Activated CD4-positive, alpha-beta T cell treated with anti-CD3 and anti-CD28 coated beads for 24 hours (primary cell): ENCODE measurements around the gene ABCA10.

Experiments
- DNase-seq, 2 donors: peaks; one replicate each; pipeline ENCODE4 v3.0.0-alpha.2; 2020; ENCODE audit warnings: low read depth in 2 of 2

ABCA10 gene

DNA sequence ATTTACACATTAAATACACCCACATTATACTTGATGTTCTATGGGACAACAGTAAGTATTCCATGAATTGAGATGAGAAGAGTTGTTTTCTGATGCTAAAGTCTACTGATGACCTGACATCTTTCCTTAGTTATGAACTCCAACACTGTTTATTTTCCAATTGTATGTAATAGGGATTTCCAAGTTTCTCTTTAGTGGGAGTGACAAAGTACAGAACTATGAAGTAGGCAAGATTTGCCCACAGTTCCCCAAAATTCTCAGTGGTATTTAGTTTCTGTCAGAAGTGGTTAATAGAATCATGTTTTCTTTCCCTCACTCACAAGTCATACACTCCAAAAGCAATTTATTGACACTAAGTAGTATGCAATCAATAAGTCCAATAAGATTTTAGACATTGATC lies 64.4 kb downstream of the ABCA10 start:
- no peak for DNase-seq

DNA sequence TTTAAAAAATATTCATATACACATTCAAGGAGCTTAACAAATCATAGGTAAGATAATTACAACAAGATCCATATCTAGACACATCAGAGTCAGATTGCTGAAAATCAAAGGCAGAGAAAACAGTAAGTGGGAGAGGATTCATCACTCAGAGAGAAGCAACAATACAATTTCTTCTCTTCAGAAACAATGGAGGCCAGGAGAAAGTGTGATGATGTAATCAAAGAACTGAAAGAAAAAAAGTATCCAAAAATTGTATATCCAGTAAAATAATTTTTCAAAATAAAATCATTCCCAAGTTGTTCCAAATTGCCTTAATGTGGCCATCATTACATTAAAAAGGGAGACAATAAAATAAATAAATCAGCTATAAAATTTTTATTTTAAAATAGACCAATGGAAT lies 69.2 kb downstream of the ABCA10 start:
- DNase-seq = no peak

DNA sequence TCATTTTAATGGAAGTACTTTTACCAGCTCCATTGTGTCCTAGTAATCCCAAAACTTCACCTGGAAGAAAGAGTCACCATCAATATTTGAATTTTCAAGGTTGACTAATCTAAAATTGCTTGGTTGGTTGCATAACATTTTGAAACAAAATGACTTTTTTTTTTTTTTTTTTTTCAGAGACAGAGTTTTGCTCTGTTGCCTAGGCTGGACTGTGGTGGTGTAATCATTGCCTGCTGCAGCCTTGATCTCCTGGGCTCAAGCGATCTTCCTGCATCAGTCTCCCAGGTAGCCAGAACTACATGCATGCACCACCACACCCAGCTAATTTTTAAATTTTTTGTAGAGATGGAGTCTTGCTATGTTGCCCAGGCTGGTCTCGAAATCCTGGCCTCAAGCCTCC lies 74.4 kb downstream of the ABCA10 start:
- DNase-seq = no peak

- no peak for DNase-seq
Observed at GRCh38 chr17:69150333-69150732, 78.3 kb downstream of the ABCA10 start.

GRCh38 chr17:69147460-69147859 lies 81.2 kb downstream of the ABCA10 start:
- DNase-seq = no peak

GRCh38 chr17:69144331-69145255 lies 84.0 kb downstream of the ABCA10 start:
- DNase-seq = no peak

- DNase-seq = no peak
Observed at GRCh38 chr17:69143683-69144231, 84.9 kb downstream of the ABCA10 start.

GRCh38 chr17:69143151-69143550 lies 85.5 kb downstream of the ABCA10 start:
- no peak for DNase-seq

DNA sequence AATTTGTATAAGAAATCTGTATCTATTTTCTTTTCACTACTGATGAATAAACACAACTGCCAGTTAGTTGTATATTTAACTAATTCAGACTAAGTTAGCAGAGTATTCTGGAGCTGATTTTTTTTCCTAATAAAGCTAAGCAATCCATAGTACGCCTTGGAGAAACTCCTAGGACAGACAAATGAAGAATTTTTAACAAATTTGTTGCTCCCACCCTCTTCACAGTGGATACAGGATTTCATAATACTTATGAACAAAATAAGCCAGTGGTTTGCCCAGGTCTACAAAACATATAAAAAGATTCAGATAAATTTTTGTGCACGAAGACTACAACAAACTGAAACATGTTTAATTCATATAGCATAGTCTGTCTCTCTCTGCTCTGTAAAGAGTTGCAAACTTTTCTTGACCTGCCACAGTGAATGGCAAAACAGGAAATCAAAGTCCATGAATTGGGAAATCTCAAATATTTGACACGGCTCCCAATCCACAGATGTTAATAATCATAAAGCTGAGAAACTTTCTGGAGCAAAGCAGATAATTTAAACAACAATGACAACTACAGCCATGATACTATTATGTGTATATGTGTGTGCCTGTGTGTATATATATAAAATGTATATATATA lies 86.3 kb downstream of the ABCA10 start:
- DNase-seq = no peak

DNA sequence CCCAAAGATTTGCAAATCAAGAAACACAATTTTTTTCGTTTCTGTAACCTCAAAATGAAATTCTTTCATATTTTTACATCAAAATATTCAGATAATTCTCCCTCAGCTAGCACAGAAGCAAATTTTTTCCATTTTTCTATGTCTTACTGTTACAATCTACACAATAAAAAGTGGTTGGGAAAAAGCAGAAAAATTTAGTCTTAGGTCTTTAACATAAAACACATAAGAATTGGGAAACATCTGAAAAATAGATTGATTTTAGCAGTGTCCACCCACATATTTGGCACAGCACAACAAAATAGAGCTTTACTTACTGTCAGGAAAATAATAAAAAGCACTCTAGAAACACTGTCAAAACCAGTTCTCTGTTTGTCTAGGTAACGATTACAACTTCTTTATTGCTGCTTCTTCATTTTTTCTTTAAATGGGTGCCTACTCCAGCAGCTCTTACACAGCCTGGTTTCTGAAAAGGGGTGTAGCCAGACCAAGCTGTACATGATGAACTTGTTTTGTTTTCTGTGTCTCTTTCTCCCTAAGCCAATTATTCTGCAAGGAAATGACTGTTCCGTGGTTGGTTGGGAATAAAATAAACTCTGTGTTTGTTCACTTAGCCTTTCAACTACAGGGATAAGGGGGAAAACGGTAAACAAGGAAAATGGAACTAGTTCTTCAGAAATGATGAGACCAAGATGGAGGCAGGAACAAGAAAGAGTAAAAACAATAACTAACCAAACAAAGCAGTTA lies 87.0 kb downstream of the ABCA10 start, which contains the start of gene ABCA6:
Gene ABCA6 (minus strand): TSS at position 465 of the 744 bp plus-strand sequence. CDS start 1,192 bp downstream, outside the sequence.
- DNase-seq = no peak

GRCh38 chr17:69134112-69134511 lies 94.5 kb downstream of the ABCA10 start:
- DNase-seq = no peak

- no peak for DNase-seq
Observed at GRCh38 chr17:69130627-69131296, 97.9 kb downstream of the ABCA10 start.

DNA sequence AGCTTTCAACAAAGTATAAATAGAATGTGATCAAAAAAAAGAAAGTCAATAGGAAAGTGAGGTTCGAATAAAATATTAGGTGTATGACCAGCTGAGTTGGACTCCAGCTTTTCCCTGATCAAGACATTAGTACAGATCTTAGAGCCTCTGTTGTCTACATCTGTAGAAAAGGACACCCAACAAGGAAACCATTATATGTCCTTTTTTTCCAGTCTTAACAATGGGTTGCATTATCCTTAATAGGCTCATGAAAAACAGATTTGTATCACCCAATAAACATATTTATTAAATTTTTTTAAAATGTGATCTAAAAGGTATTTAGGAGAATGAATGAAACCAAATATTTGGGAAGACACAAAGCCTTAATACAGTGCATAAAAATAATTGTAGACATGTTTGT lies 105.0 kb downstream of the ABCA10 start:
- no peak for DNase-seq

DNA sequence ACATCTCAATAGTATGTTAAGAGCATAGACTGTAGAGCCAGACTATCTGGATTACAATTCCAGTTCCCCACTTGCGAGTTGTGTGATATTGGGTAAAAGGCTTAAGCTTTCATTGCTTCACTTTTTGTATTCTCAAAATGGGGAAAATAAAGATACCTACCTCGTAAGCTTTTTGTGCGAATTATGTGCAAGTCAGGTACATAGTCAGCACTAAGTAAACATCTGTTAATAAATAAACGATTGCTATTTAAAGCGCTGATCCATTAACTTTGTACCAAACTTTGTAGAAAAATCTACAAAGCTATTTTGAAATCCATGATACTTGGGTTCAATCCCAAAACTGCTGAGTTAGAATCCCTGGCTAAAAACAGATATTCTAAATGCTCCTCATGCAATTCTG lies 106.6 kb downstream of the ABCA10 start:
- DNase-seq = no peak

DNA sequence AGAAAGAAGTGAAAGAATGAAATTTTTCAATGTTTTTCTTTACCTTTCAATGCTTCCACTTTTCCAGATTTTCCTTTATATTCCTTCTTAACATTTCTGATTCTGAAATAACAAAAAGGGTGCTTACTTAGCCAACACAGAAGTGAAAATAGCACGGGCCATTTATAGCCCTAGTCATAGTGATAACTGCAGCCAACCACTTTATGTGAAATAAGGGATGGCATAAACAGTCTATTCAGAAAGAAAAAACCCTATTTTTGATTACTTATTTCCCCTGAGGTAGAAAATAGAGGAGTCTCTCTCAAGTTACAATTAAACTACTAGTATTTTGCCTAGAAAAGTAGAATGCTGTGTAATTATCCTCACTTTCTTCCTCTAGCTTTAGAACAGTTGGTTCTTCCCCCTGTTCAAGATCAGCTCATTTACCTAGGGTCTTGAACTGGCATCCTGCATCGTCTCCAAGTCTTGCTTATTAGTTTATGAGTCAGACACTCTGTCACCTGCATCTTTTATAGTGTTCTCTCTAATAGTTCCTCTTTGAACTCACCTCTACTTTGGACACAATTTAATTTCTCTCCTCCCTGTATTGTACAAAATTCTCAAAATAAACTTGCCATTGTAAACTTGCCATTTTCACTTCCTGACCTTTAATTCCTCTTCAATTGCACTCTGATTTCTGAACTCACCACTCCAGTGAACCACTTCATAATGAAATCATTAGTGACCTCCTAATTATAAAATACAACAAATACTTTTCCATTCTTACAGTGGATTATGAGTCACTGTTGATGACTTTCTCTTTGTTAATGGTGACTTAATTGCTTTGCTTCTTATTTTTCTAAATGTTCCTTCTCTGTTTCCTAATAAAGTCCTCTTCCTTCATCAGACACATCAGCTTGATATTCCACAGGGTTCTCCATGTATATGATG lies 110.5 kb downstream of the ABCA10 start:
- DNase-seq = no peak

- DNase-seq = no peak
Observed at GRCh38 chr17:69111794-69112193, 116.8 kb downstream of the ABCA10 start.

GRCh38 chr17:69105907-69106730 lies 122.5 kb downstream of the ABCA10 start:
- no peak for DNase-seq

- no peak for DNase-seq
Observed at GRCh38 chr17:69103557-69104233, 124.9 kb downstream of the ABCA10 start.

DNA sequence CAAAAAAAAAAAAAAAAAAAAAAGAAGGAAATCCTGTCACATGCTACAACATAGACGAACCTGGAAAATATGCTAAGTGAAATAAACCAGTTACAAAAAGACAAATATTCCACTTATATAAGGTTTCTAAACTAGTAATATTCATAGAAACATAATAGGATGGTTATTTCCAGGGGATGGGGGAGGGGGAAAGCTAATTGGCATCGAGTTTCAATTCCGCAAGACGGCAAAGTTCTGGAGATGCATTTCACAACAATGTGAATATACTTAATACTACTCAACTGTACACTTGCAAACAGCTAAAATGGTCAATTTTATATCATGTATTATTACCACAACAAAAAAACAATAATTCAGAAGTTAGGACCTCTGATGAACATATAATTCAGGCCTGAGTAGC lies 130.0 kb downstream of the ABCA10 start:
- DNase-seq = no peak
